ENCODE data around the gene ATP13A3. TPM values are rescaled to one million over a fixed set of nuclear protein-coding genes. Genes with fewer than 3 reads are reported as not detected.

The ATP13A3 gene
- total RNA-seq, 1 donor from 2014 or later, result 98.2 TPM

- no peak for DNase-seq (ENCODE audit: extremely low read depth, low read depth, low spot score)
These were observed 5.7 kb downstream of the ATP13A3 start for GRCh38 chr3:194481103-194481502.

- no peak for DNase-seq (ENCODE audit: extremely low read depth, low read depth, low spot score)
These were observed 10.0 kb downstream of the ATP13A3 start for GRCh38 chr3:194476784-194477183.

GRCh38 chr3:194475978-194476377 is 10.8 kb downstream of the ATP13A3 start:
- no peak for DNase-seq (ENCODE audit: extremely low read depth, low read depth, low spot score)

GRCh38 chr3:194475138-194475932 is 11.5 kb downstream of the ATP13A3 start:
- no peak for DNase-seq (ENCODE audit: extremely low read depth, low read depth, low spot score)

GRCh38 chr3:194474675-194475074 is 12.1 kb downstream of the ATP13A3 start:
- no peak for DNase-seq (ENCODE audit: extremely low read depth, low read depth, low spot score)

- no peak for DNase-seq (ENCODE audit: extremely low read depth, low read depth, low spot score)
These were observed 14.4 kb downstream of the ATP13A3 start for GRCh38 chr3:194472290-194472920.

GRCh38 chr3:194471863-194472262 is 14.9 kb downstream of the ATP13A3 start:
- no peak for DNase-seq (ENCODE audit: extremely low read depth, low read depth, low spot score)

- no peak for DNase-seq (ENCODE audit: extremely low read depth, low read depth, low spot score)
These were observed 16.2 kb downstream of the ATP13A3 start for GRCh38 chr3:194470615-194471014.

- no peak for DNase-seq (ENCODE audit: extremely low read depth, low read depth, low spot score)
These were observed 16.8 kb downstream of the ATP13A3 start for GRCh38 chr3:194469977-194470376.

- no peak for DNase-seq (ENCODE audit: extremely low read depth, low read depth, low spot score)
These were observed 18.7 kb downstream of the ATP13A3 start for GRCh38 chr3:194468086-194468485.

GRCh38 chr3:194466761-194467356 is 19.9 kb downstream of the ATP13A3 start:
- no peak for DNase-seq (ENCODE audit: extremely low read depth, low read depth, low spot score)

GRCh38 chr3:194465920-194466570 is 20.8 kb downstream of the ATP13A3 start:
- no peak for DNase-seq (ENCODE audit: extremely low read depth, low read depth, low spot score)

- DNase-seq (ENCODE audit: extremely low read depth, low read depth, low spot score), result no peak
These were observed 21.6 kb downstream of the ATP13A3 start for GRCh38 chr3:194465246-194465645.

- no peak for DNase-seq (ENCODE audit: extremely low read depth, low read depth, low spot score)
These were observed 22.1 kb downstream of the ATP13A3 start for GRCh38 chr3:194464692-194465091.

- no peak for DNase-seq (ENCODE audit: extremely low read depth, low read depth, low spot score)
These were observed 23.9 kb downstream of the ATP13A3 start for GRCh38 chr3:194462936-194463335.

GRCh38 chr3:194460566-194460965 is 26.2 kb downstream of the ATP13A3 start:
- no peak for DNase-seq (ENCODE audit: extremely low read depth, low read depth, low spot score)

- DNase-seq (ENCODE audit: extremely low read depth, low read depth, low spot score), result no peak
These were observed 28.7 kb downstream of the ATP13A3 start for GRCh38 chr3:194458131-194458530.

GRCh38 chr3:194455481-194455880 is 31.3 kb downstream of the ATP13A3 start:
- DNase-seq (ENCODE audit: extremely low read depth, low read depth, low spot score), result no peak

- no peak for DNase-seq (ENCODE audit: extremely low read depth, low read depth, low spot score)
These were observed 36.5 kb downstream of the ATP13A3 start for GRCh38 chr3:194450341-194450740.

GRCh38 chr3:194449913-194450312 is 36.9 kb downstream of the ATP13A3 start:
- DNase-seq (ENCODE audit: extremely low read depth, low read depth, low spot score), result no peak

GRCh38 chr3:194447657-194448056 is 39.1 kb downstream of the ATP13A3 start:
- no peak for DNase-seq (ENCODE audit: extremely low read depth, low read depth, low spot score)

Data from glomerular endothelial cell (primary cell).